HG02759 (cell line): ENCODE results near the gene ADGRA1.

Experiments used
- ATAC-seq: cut with Tn5 transposase; IDR thresholded peaks from one replicate; pipeline ENCODE4 v1.9.1; 2021; ENCODE audit warnings: mild to moderate bottlenecking, moderate library complexity; ENCODE audit not compliant: unreplicated experiment

The ADGRA1 gene

GRCh38 chr10:133160826-133161471, 73.2 kb downstream of the ADGRA1 start:
- no peak for ATAC-seq

GRCh38 chr10:133161486-133162109, 73.9 kb downstream of the ADGRA1 start:
- ATAC-seq = no peak

GRCh38 chr10:133162178-133162909, 74.6 kb downstream of the ADGRA1 start:
- ATAC-seq = no peak

GRCh38 chr10:133162910-133163856, 75.5 kb downstream of the ADGRA1 start:
- ATAC-seq = no peak

- no peak for ATAC-seq
Measured at GRCh38 chr10:133163889-133164815, 76.4 kb downstream of the ADGRA1 start.

GRCh38 chr10:133164816-133165555, 77.3 kb downstream of the ADGRA1 start:
- ATAC-seq = no peak

- no peak for ATAC-seq
Measured at GRCh38 chr10:133165556-133166503, 78.1 kb downstream of the ADGRA1 start.

GRCh38 chr10:133166504-133166827, 78.7 kb downstream of the ADGRA1 start:
- ATAC-seq = no peak

GRCh38 chr10:133166828-133167692, 79.3 kb downstream of the ADGRA1 start:
- no peak for ATAC-seq

GRCh38 chr10:133167693-133168616, 80.2 kb downstream of the ADGRA1 start:
- ATAC-seq = no peak

GRCh38 chr10:133168617-133169031, 80.9 kb downstream of the ADGRA1 start:
- ATAC-seq = no peak

- no peak for ATAC-seq
Measured at GRCh38 chr10:133169173-133169947, 81.6 kb downstream of the ADGRA1 start.

GRCh38 chr10:133170092-133170491, 82.4 kb downstream of the ADGRA1 start:
- ATAC-seq = no peak

- ATAC-seq = no peak
Measured at GRCh38 chr10:133173860-133174640, 86.3 kb downstream of the ADGRA1 start.
